ENCODE results near the gene TBC1D4. TPM values are rescaled to one million over a fixed set of nuclear protein-coding genes. Genes with fewer than 3 reads are reported as not detected.
"Not testable (repeated sequence)": the region's sequence is repeated elsewhere in the genome, so short reads cannot be mapped to it uniquely, and the experiment has no call there.

TBC1D4 gene
- total RNA-seq, 1 experiment from 2014 or later, result 15.1 TPM

GRCh38 chr13:75352641-75353327 is 129.2 kb downstream of the TBC1D4 start:
- Histone ChIP-seq H3K9ac (ENCODE audit: low read length) (no peak overlapping the region), H2AFZ (ENCODE audit: low read length) (no peak overlapping the region), H3K27me3 (ENCODE audit: low read length) (no peaks in the 10 kb centered on the region), H3K4me2 (ENCODE audit: low read length) (no peak overlapping the region), H3K9me3 (ENCODE audit: low read length) (no peaks in the 10 kb centered on the region), H3K4me1 (ENCODE audit: insufficient read depth, low read length) (peaks cover 25% of the 10 kb centered on the region), H3K4me3 (ENCODE audit: low read length) (no peak overlapping the region), H3K79me2 (ENCODE audit: low read length) (no peaks in the 10 kb centered on the region), H3K36me3 (ENCODE audit: low read depth, low read length) (no peaks in the 10 kb centered on the region), H3F3A (ENCODE audit: low read length, unreplicated experiment) (no peaks in the 10 kb centered on the region), H3K9me2 (replicated peaks; ENCODE audit: low read length) (no peaks in the 10 kb centered on the region), H4K20me1 (ENCODE audit: low read length) (no peaks in the 10 kb centered on the region), H3K27ac (ENCODE audit: low read length) (no peak overlapping the region)
- no peak for DNase-seq
- CTCF ChIA-PET, result no interaction called here
- POLR2A ChIA-PET (ENCODE audit: unreplicated experiment), result no interaction called here
- no peak for ATAC-seq
- TF ChIP-seq EZH2phosphoT487 (IDR thresholded peaks at IDR 0.05; ENCODE audit: borderline replicate concordance, low read length), result no peak
- TF ChIP-seq, protein P1, sequence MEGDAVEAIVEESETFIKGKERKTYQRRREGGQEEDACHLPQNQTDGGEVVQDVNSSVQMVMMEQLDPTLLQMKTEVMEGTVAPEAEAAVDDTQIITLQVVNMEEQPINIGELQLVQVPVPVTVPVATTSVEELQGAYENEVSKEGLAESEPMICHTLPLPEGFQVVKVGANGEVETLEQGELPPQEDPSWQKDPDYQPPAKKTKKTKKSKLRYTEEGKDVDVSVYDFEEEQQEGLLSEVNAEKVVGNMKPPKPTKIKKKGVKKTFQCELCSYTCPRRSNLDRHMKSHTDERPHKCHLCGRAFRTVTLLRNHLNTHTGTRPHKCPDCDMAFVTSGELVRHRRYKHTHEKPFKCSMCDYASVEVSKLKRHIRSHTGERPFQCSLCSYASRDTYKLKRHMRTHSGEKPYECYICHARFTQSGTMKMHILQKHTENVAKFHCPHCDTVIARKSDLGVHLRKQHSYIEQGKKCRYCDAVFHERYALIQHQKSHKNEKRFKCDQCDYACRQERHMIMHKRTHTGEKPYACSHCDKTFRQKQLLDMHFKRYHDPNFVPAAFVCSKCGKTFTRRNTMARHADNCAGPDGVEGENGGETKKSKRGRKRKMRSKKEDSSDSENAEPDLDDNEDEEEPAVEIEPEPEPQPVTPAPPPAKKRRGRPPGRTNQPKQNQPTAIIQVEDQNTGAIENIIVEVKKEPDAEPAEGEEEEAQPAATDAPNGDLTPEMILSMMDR (conservative IDR thresholded peaks at IDR 0.05; ENCODE audit: low read depth, low read length), result no peak
- no peak for TF ChIP-seq EZH2 (IDR thresholded peaks at IDR 0.05; ENCODE audit: low read length, unreplicated experiment)
- no TSS peak for BruUV-seq (replicated peaks)
- intact Hi-C loops (cut with micrococcal nuclease), result no loop called here

DNA sequence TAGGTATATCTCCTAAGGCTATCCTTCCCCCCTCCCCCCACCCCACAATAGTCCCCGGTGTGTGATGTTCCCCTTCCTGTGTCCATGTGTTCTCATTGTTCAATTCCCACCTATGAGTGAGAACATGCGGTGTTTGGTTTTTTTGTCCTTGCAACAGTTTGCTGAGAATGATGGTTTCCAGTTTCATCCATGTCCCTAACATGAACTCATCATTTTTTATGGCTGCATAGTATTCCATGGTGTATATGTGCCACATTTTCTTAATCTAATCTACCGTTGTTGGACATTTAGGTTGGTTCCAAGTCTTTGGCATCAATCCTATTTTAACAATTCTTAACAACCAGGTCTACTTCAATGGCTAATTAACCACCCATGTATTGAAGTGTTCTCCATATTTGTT is 130.4 kb downstream of the TBC1D4 start:
- ATAC-seq; H3K9ac ChIP-seq (ENCODE audit: low read length); DNase-seq; intact Hi-C loops (cut with micrococcal nuclease); H3K27me3 ChIP-seq (ENCODE audit: low read length); H3K36me3 ChIP-seq (ENCODE audit: low read depth, low read length); H3K79me2 ChIP-seq (ENCODE audit: low read length); H3K9me3 ChIP-seq (ENCODE audit: low read length); H3K4me2 ChIP-seq (ENCODE audit: low read length); CTCF ChIA-PET; H3K4me3 ChIP-seq (ENCODE audit: low read length); H3K9me2 ChIP-seq (replicated peaks; ENCODE audit: low read length); BruUV-seq (replicated peaks); H3F3A ChIP-seq (ENCODE audit: low read length, unreplicated experiment); POLR2A ChIA-PET (ENCODE audit: unreplicated experiment); H3K27ac ChIP-seq (ENCODE audit: low read length); H2AFZ ChIP-seq (ENCODE audit: low read length); H4K20me1 ChIP-seq (ENCODE audit: low read length): not testable (repeated sequence)
- peaks cover 23% of the 10 kb centered on the region for H3K4me1 ChIP-seq (ENCODE audit: insufficient read depth, low read length)

- Histone ChIP-seq H4K20me1 (ENCODE audit: low read length) (no peaks in the 10 kb centered on the region), H3K4me1 (ENCODE audit: insufficient read depth, low read length) (peaks cover 24% of the 10 kb centered on the region), H3K9me2 (replicated peaks; ENCODE audit: low read length) (no peaks in the 10 kb centered on the region), H3K9ac (ENCODE audit: low read length) (peak overlapping the region; percentile 40), H3K79me2 (ENCODE audit: low read length) (no peaks in the 10 kb centered on the region), H3K4me3 (ENCODE audit: low read length) (no peak overlapping the region), H3K9me3 (ENCODE audit: low read length) (no peaks in the 10 kb centered on the region), H3F3A (ENCODE audit: low read length, unreplicated experiment) (no peaks in the 10 kb centered on the region), H2AFZ (ENCODE audit: low read length) (no peak overlapping the region), H3K27ac (ENCODE audit: low read length) (peak overlapping the region; percentile 77), H3K4me2 (ENCODE audit: low read length) (peak overlapping the region; percentile 52), H3K36me3 (ENCODE audit: low read depth, low read length) (no peaks in the 10 kb centered on the region), H3K27me3 (ENCODE audit: low read length) (no peaks in the 10 kb centered on the region)
- peak; percentile 69 for DNase-seq
- ChIA-PET CTCF (no interaction called here), POLR2A (ENCODE audit: unreplicated experiment) (no interaction called here)
- no TSS peak for BruUV-seq (replicated peaks)
- TF ChIP-seq EZH2phosphoT487 (IDR thresholded peaks at IDR 0.05; ENCODE audit: borderline replicate concordance, low read length), result no peak
- TF ChIP-seq, protein P1 (conservative IDR thresholded peaks at IDR 0.05; ENCODE audit: low read depth, low read length), result no peak
- TF ChIP-seq EZH2 (IDR thresholded peaks at IDR 0.05; ENCODE audit: low read length, unreplicated experiment), result no peak
- peak; percentile 19 for ATAC-seq
- intact Hi-C loops (cut with micrococcal nuclease), result no loop called here
Observed at GRCh38 chr13:75347925-75348324, 134.0 kb downstream of the TBC1D4 start.
